PC-3 (cell line): ENCODE data around the gene ZNRF2. TPM values are rescaled to one million over a fixed set of nuclear protein-coding genes. Genes with fewer than 3 reads are reported as not detected.
A peak's percentile ranks its signal among the peaks of the same experiment; 100 is the strongest.

ENCODE experiments used
- ATAC-seq: fragments of 200-7000 bp; cut with Tn5 transposase; 2 replicates; pipeline ENCODE4 v1.9.1; 2020; ENCODE audit warnings: mild to moderate bottlenecking, moderate library complexity
- BruUV-seq: library from RNA; stranded (reverse); fragments of 400-500 nt; replicated peaks from 2 replicates; lab custom pipeline; 2021; lab: Mats Ljungman, UMichigan
- CTCF ChIA-PET: fragments of 300-600 bp; sonication (Branson Sonifier 250); formaldehyde crosslinking; loops from one replicate; lab custom pipeline; 2022; ENCODE audit warnings: antibody characterized with exemption; lab: Charles Lee
- POLR2A ChIA-PET: fragments of 300-600 bp; sonication (Branson Sonifier 250); formaldehyde crosslinking; loops from one replicate; lab custom pipeline; 2022; ENCODE audit warnings: antibody characterized with exemption; ENCODE audit not compliant: unreplicated experiment; lab: Charles Lee
- DNase-seq: peaks from one replicate; pipeline ENCODE4 v3.0.0-alpha.2; 2015
- H2AFZ ChIP-seq: fragments of 300-600 bp; sonication (generic); 2 replicates; pipeline ENCODE4 v1.6.0; 2016; ENCODE audit warnings: antibody characterized with exemption, low read length
- H3F3A ChIP-seq: fragments of 300-600 bp; sonication (generic); one replicate; pipeline ENCODE4 v1.6.0; 2017; ENCODE audit warnings: antibody characterized with exemption, low read length, control low read depth, mild to moderate bottlenecking; ENCODE audit not compliant: unreplicated experiment
- H3K27ac ChIP-seq: fragments of 300-600 bp; sonication (generic); 2 replicates; pipeline ENCODE4 v1.5.1; 2016; ENCODE audit warnings: mild to moderate bottlenecking, low read length
- H3K27me3 ChIP-seq: fragments of 300-600 bp; sonication (generic); 2 replicates; pipeline ENCODE4 v1.6.1; 2016; ENCODE audit warnings: low read length, mixed read lengths
- H3K36me3 ChIP-seq: fragments of 300-600 bp; sonication (generic); 2 replicates; pipeline ENCODE4 v1.6.1; 2016; ENCODE audit warnings: low read depth, mixed run types, low read length, mixed read lengths
- H3K4me1 ChIP-seq: fragments of 300-600 bp; sonication (generic); 2 replicates; pipeline ENCODE4 v1.5.1; 2016; ENCODE audit warnings: low read length; ENCODE audit not compliant: insufficient read depth
- H3K4me2 ChIP-seq: fragments of 300-600 bp; sonication (generic); 2 replicates; pipeline ENCODE4 v1.6.0; 2016; ENCODE audit warnings: low read length
- H3K4me3 ChIP-seq: fragments of 300-600 bp; sonication (generic); 2 replicates; pipeline ENCODE4 v1.5.1; 2016; ENCODE audit warnings: mild to moderate bottlenecking, low read length, mixed read lengths
- H3K79me2 ChIP-seq: fragments of 300-600 bp; sonication (generic); 2 replicates; pipeline ENCODE4 v1.6.1; 2017; ENCODE audit warnings: low read length, mixed read lengths
- H3K9ac ChIP-seq: fragments of 300-600 bp; sonication (generic); 2 replicates; pipeline ENCODE4 v1.6.0; 2016; ENCODE audit warnings: mild to moderate bottlenecking, low read length
- H3K9me2 ChIP-seq: fragments of 300-600 bp; sonication (generic); replicated peaks from 2 replicates; pipeline ENCODE4 v1.6.1; 2016; ENCODE audit warnings: mixed run types, low read length, mixed read lengths
- H3K9me3 ChIP-seq: fragments of 300-600 bp; sonication (generic); 2 replicates; pipeline ENCODE4 v1.6.1; 2016; ENCODE audit warnings: low read length, mixed read lengths
- H4K20me1 ChIP-seq: fragments of 300-600 bp; sonication (generic); 2 replicates; pipeline ENCODE4 v1.6.1; 2016; ENCODE audit warnings: low read length, mixed read lengths
- EZH2 ChIP-seq: fragments of 300-600 bp; sonication (generic); IDR thresholded peaks from one replicate; pipeline ENCODE4 v1.6.1; 2017; ENCODE audit warnings: antibody characterized with exemption, mild to moderate bottlenecking, low read length; ENCODE audit not compliant: unreplicated experiment
- EZH2phosphoT487 ChIP-seq: fragments of 300-600 bp; sonication (generic); IDR thresholded peaks from 2 replicates; pipeline ENCODE4 v1.6.1; 2018; ENCODE audit warnings: mild to moderate bottlenecking, antibody characterized with exemption, low read length, borderline replicate concordance
- intact Hi-C: fragments of 100-400 bp; cut with micrococcal nuclease; formaldehyde crosslinking; loops from 2 replicates; pipeline ENCODE4 v1.9.0; 2023
- total RNA-seq: library from RNA; depleted of rRNA; stranded (reverse); fragments of >200 nt; gene quantifications from 2 replicates; pipeline ENCODE4 v1.2.3, GENCODE V29; 2014
- TF ChIP-seq, protein P1 (sequence below): fragments of 300-600 bp; sonication (generic); conservative IDR thresholded peaks from 2 replicates; pipeline ENCODE4 v1.5.1; 2017; ENCODE audit warnings: antibody characterized with exemption, low read depth, mild to moderate bottlenecking, low read length

Gene ZNRF2
- total RNA-seq, 1 experiment from 2014 or later: 13.1 TPM

DNA sequence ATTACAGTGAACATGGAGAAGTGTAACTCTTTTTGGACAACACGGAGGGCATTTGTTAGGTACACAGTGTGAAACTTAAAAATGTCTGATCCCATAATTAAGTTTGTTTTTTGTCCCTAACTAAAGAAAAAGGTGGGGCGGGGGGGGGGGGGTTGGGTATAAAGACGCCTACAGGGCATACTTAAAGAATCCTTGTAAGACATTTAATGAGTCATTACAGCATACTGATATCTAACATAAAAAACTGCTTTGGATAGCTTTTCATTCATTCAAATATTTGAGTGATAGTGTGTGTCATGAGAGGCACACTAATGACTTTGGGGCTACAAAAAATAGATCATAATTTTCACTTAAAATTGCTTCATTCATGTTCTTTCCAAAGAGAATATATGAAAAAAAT, 31.2 kb downstream of the ZNRF2 start:
- H2AFZ ChIP-seq: no peak overlapping the region
- H3K4me1 ChIP-seq: peaks cover 44% of the 10 kb centered on the region
- BruUV-seq: no TSS peak
- H3K27ac ChIP-seq: peak overlapping the region; percentile 46
- no peak overlapping the region for H3K4me3 ChIP-seq
- peaks cover 78% of the 10 kb centered on the region for H3K79me2 ChIP-seq
- CTCF ChIA-PET: no interaction called here
- intact Hi-C loops: no loop called here
- no peaks in the 10 kb centered on the region for H3K9me3 ChIP-seq
- H3K4me2 ChIP-seq: peak overlapping the region; percentile 38
- TF ChIP-seq EZH2 (no peak), EZH2phosphoT487 (no peak)
- TF ChIP-seq, protein P1, sequence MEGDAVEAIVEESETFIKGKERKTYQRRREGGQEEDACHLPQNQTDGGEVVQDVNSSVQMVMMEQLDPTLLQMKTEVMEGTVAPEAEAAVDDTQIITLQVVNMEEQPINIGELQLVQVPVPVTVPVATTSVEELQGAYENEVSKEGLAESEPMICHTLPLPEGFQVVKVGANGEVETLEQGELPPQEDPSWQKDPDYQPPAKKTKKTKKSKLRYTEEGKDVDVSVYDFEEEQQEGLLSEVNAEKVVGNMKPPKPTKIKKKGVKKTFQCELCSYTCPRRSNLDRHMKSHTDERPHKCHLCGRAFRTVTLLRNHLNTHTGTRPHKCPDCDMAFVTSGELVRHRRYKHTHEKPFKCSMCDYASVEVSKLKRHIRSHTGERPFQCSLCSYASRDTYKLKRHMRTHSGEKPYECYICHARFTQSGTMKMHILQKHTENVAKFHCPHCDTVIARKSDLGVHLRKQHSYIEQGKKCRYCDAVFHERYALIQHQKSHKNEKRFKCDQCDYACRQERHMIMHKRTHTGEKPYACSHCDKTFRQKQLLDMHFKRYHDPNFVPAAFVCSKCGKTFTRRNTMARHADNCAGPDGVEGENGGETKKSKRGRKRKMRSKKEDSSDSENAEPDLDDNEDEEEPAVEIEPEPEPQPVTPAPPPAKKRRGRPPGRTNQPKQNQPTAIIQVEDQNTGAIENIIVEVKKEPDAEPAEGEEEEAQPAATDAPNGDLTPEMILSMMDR: no peak
- H3K27me3 ChIP-seq: no peaks in the 10 kb centered on the region
- DNase-seq (peak; percentile 49), ATAC-seq (peak; percentile 23; the same call in 1 of the 2 replicates)
- no peaks in the 10 kb centered on the region for H3F3A ChIP-seq
- no peaks in the 10 kb centered on the region for H3K36me3 ChIP-seq
- no peaks in the 10 kb centered on the region for H4K20me1 ChIP-seq
- POLR2A ChIA-PET: interaction anchor here (1.0 kb wide), 1 partner anchor 31 kb away, joined by 3 read pairs; the partner anchor contains the start of gene ZNRF2
- H3K9me2 ChIP-seq: no peaks in the 10 kb centered on the region
- no peak overlapping the region for H3K9ac ChIP-seq

DNA sequence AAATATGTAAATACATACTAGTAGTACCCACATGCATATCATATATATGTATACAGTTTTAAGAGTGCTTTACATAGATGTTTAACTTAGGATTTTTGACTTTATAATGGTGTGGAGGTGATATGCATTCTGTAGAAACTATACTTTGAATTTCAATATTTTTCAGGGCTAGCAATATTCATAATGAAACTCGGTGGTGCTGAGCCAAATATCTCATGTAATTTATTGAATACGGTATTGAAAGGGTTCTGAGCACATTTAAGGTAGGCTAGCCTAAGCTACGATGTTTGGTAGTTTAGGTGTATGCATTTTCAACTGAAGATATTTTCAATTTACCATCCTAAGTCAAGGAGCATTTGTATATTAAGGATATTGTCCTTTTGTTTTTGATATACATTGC, 36.0 kb downstream of the ZNRF2 start:
- ChIA-PET POLR2A (no interaction called here), CTCF (no interaction called here)
- no peak for DNase-seq
- Histone ChIP-seq H3K9me3 (no peaks in the 10 kb centered on the region), H3K4me3 (no peak overlapping the region), H4K20me1 (no peaks in the 10 kb centered on the region), H2AFZ (no peak overlapping the region), H3F3A (no peaks in the 10 kb centered on the region), H3K9me2 (no peaks in the 10 kb centered on the region), H3K9ac (no peak overlapping the region), H3K79me2 (peaks cover 64% of the 10 kb centered on the region), H3K36me3 (no peaks in the 10 kb centered on the region), H3K27ac (no peak overlapping the region), H3K4me1 (peaks cover 61% of the 10 kb centered on the region), H3K27me3 (no peaks in the 10 kb centered on the region), H3K4me2 (peak overlapping the region; percentile 27)
- no TSS peak for BruUV-seq
- no peak for ATAC-seq
- TF ChIP-seq EZH2phosphoT487 (no peak), EZH2 (no peak)
- TF ChIP-seq, protein P1: no peak
- intact Hi-C loops: no loop called here

DNA sequence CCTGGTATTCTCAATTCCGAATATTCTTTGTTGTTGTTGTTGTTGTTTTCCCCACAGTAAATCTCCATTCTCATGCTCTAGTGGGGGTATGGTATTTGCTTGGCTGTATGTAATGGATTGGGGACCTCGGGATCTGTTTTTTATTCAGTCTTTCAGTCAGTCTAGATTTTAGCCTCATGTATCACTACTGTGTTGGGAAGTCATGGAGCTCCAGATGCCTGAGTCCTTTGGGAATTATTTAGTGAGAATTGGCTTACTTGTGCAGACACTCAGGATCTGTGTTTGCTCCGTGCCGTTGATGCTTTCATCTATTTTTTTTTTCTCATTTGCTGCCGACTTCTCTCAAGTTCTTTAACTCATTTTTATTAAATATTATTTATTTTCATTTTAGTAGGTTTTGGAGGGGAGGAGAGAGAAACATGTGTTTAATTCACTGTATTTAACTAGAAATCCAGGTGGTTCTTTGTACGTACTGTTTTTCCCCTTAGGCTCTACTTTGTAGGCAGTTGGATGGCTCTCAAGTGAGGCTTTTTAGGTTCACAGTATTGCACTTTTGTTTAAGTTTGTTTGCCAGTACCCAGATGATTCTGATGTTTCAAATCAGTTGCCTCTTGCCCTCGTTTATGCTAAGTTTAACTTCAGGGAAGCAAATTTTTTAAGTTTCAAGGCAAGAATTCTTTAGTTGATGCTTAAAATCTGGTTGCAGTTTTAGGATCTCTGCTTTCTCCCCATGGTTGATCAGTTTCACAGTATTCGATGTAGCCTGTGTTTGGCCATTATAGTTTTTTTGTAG, 36.9 kb downstream of the ZNRF2 start:
- H3K4me1 ChIP-seq: peaks cover 60% of the 10 kb centered on the region
- peak overlapping the region; percentile 45 for H3K4me3 ChIP-seq
- intact Hi-C loops: no loop called here
- TF ChIP-seq EZH2: no peak
- TF ChIP-seq EZH2phosphoT487: no peak
- TF ChIP-seq, protein P1: no peak
- DNase-seq: no peak
- H3K9ac ChIP-seq: no peak overlapping the region
- H3F3A ChIP-seq: no peaks in the 10 kb centered on the region
- H3K27me3 ChIP-seq: no peaks in the 10 kb centered on the region
- H3K27ac ChIP-seq: no peak overlapping the region
- H2AFZ ChIP-seq: no peak overlapping the region
- BruUV-seq: no TSS peak
- POLR2A ChIA-PET: no interaction called here
- H3K9me3 ChIP-seq: no peaks in the 10 kb centered on the region
- CTCF ChIA-PET: no interaction called here
- peaks cover 61% of the 10 kb centered on the region for H3K79me2 ChIP-seq
- H3K4me2 ChIP-seq: peak overlapping the region; percentile 70
- ATAC-seq: no peak
- H4K20me1 ChIP-seq: no peaks in the 10 kb centered on the region
- no peaks in the 10 kb centered on the region for H3K9me2 ChIP-seq
- no peaks in the 10 kb centered on the region for H3K36me3 ChIP-seq
